ENCODE measurements around the gene NAP1L5.

The NAP1L5 gene

GRCh38 chr4:88722828-88723227 lies 25.2 kb upstream of the NAP1L5 start:
- DNase-seq (ENCODE audit: low read depth in 4 of 4, low spot score in 1 of 4) = no peak

GRCh38 chr4:88722276-88722780 lies 24.7 kb upstream of the NAP1L5 start:
- DNase-seq (ENCODE audit: low read depth in 4 of 4, low spot score in 1 of 4) = no peak

- no peak for DNase-seq (ENCODE audit: low read depth in 4 of 4, low spot score in 1 of 4)
These were observed 23.1 kb upstream of the NAP1L5 start for GRCh38 chr4:88720451-88721428.

- no peak for DNase-seq (ENCODE audit: low read depth in 4 of 4, low spot score in 1 of 4)
These were observed 21.8 kb upstream of the NAP1L5 start for GRCh38 chr4:88719381-88719780.

- no peak for DNase-seq (ENCODE audit: low read depth in 4 of 4, low spot score in 1 of 4)
These were observed 20.5 kb upstream of the NAP1L5 start for GRCh38 chr4:88718098-88718497.

- no peak for DNase-seq (ENCODE audit: low read depth in 4 of 4, low spot score in 1 of 4)
These were observed 16.2 kb upstream of the NAP1L5 start for GRCh38 chr4:88713782-88714181.

- no peak for DNase-seq (ENCODE audit: low read depth in 4 of 4, low spot score in 1 of 4)
These were observed 12.4 kb upstream of the NAP1L5 start for GRCh38 chr4:88709989-88710388.

GRCh38 chr4:88706574-88706973 lies 8.9 kb upstream of the NAP1L5 start:
- no peak for DNase-seq (ENCODE audit: low read depth in 4 of 4, low spot score in 1 of 4)

- DNase-seq (ENCODE audit: low read depth in 4 of 4, low spot score in 1 of 4) = no peak
These were observed 8.3 kb upstream of the NAP1L5 start for GRCh38 chr4:88705805-88706492.

- DNase-seq (ENCODE audit: low read depth in 4 of 4, low spot score in 1 of 4) = no peak
These were observed 7.6 kb upstream of the NAP1L5 start for GRCh38 chr4:88705223-88705622.

- no peak for DNase-seq (ENCODE audit: low read depth in 4 of 4, low spot score in 1 of 4)
These were observed 5.2 kb upstream of the NAP1L5 start for GRCh38 chr4:88702782-88703181.

- no peak for DNase-seq (ENCODE audit: low read depth in 4 of 4, low spot score in 1 of 4)
These were observed 890 bp upstream of the NAP1L5 start for GRCh38 chr4:88698519-88698918.

- no peak for DNase-seq (ENCODE audit: low read depth in 4 of 4, low spot score in 1 of 4)
These were observed 488 bp downstream of the NAP1L5 start for GRCh38 chr4:88697141-88697540.

- DNase-seq (ENCODE audit: low read depth in 4 of 4, low spot score in 1 of 4) = no peak
These were observed 999 bp downstream of the NAP1L5 start for GRCh38 chr4:88696630-88697029.

- no peak for DNase-seq (ENCODE audit: low read depth in 4 of 4, low spot score in 1 of 4)
These were observed 3.8 kb downstream of the NAP1L5 start for GRCh38 chr4:88693792-88694191.

- DNase-seq (ENCODE audit: low read depth in 4 of 4, low spot score in 1 of 4) = no peak
These were observed 7.3 kb downstream of the NAP1L5 start for GRCh38 chr4:88690355-88690754.

- no peak for DNase-seq (ENCODE audit: low read depth in 4 of 4, low spot score in 1 of 4)
These were observed 16.4 kb downstream of the NAP1L5 start for GRCh38 chr4:88681209-88681608.

- no peak for DNase-seq (ENCODE audit: low read depth in 4 of 4, low spot score in 1 of 4)
These were observed 22.1 kb downstream of the NAP1L5 start for GRCh38 chr4:88675543-88675942.

GRCh38 chr4:88674979-88675378 lies 22.6 kb downstream of the NAP1L5 start:
- no peak for DNase-seq (ENCODE audit: low read depth in 4 of 4, low spot score in 1 of 4)

GRCh38 chr4:88674565-88674964 lies 23.1 kb downstream of the NAP1L5 start:
- no peak for DNase-seq (ENCODE audit: low read depth in 4 of 4, low spot score in 1 of 4)

- no peak for DNase-seq (ENCODE audit: low read depth in 4 of 4, low spot score in 1 of 4)
These were observed 23.7 kb downstream of the NAP1L5 start for GRCh38 chr4:88673886-88674285.

GRCh38 chr4:88672987-88673386 lies 24.6 kb downstream of the NAP1L5 start:
- no peak for DNase-seq (ENCODE audit: low read depth in 4 of 4, low spot score in 1 of 4)
